Gastrocnemius medialis (tissue), 4 donors: ENCODE data around the gene PRICKLE2.

Source experiments
- CTCF ChIP-seq, 5 experiments: fragments of 450-650 bp in 3 of 5; fragments of 200-600 bp in 2 of 5; sonication (generic) in 2 of 5; IDR thresholded peaks in 4 of 5; conservative IDR thresholded peaks in 1 of 5; 1 replicate in 4 of 5; 2 replicates in 1 of 5; pipeline ENCODE4 v1.5.1; 2016 to 2019; ENCODE audit warnings: antibody characterized with exemption in 5 of 5, mild to moderate bottlenecking in 3 of 5, moderate library complexity in 3 of 5
- POLR2A ChIP-seq, 2 donors: fragments of 450-650 bp; IDR thresholded peaks; one replicate each; pipeline ENCODE4 v1.6.1; 2017; ENCODE audit warnings: antibody characterized with exemption in 2 of 2, mild to moderate bottlenecking in 2 of 2, moderate library complexity in 2 of 2

GRCh38 chr3:64125561-64125960, 99.7 kb downstream of the PRICKLE2 start:
- TF ChIP-seq CTCF (IDR thresholded peaks at IDR 0.05 in 4 of 5, conservative IDR thresholded peaks at IDR 0.05 in 1 of 5) (no peak), POLR2A (IDR thresholded peaks at IDR 0.05) (no peak)
